ENCODE data around the gene RNASE11. TPM values are rescaled to one million over a fixed set of nuclear protein-coding genes. Genes with fewer than 3 reads are reported as not detected.

Gene RNASE11
- total and polyA plus RNA-seq, 9 of the 15 experiments (the other 6 are each of a cell fraction or from before 2014, with no cell fraction given) = 0.16 to 0.29 (median 0.22) TPM; not detected in 6

DNA sequence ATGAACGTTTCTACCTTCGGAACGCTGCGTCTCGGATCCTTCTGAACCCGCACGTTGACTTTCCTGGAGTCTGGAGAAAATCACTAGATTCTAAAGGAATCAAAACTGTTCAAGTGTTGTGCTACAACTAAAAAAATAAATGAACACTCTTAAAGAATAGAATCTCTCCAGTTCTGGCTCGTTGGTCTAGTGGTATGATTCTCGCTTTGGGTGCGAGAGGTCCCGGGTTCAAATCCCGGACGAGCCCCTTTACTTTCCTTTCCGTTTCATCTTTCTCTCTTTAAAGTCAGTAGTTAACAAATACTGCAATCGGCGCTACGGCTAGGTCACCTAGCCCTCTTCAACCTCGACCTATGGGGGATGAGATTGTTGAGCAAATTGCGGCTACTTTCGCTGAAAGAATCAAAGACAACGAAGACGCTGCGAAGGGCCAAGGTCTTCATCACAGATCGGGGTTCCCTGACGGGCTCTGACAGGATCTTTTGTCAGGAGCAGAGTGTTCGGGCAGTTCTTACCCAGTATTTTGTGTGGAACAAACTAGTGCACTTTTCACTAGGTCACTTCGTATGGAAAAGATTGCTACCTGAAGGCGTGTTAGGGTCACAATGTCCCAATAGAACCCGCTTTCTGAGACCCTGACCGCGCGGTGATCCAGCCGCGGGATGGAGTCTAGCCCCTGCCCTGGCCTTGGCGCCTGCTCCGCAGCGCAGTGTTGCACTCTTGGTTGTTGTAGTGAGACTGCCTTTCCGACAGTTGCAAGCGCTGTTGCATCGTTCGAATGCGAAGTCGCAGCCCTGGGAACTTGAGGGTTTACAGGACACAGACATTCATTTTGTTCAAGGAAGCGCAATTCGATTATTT lies 45.3 kb upstream of the RNASE11 start (continued):
- TF ChIP-seq STAT5B (CRISPR knock-in tag; IDR thresholded peaks at IDR 0.05) = no peak
- no peak for TF ChIP-seq MTF1 (CRISPR knock-in tag; IDR thresholded peaks at IDR 0.05; ENCODE audit: borderline replicate concordance)
- TF ChIP-seq, protein P1, sequence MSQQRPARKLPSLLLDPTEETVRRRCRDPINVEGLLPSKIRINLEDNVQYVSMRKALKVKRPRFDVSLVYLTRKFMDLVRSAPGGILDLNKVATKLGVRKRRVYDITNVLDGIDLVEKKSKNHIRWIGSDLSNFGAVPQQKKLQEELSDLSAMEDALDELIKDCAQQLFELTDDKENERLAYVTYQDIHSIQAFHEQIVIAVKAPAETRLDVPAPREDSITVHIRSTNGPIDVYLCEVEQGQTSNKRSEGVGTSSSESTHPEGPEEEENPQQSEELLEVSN (IDR thresholded peaks at IDR 0.05; ENCODE audit: borderline replicate concordance in 1 of 2, extremely low read depth in 1 of 2, insufficient read depth in 1 of 2, insufficient read length in 1 of 2, low read depth in 1 of 2, low read length in 1 of 2, poor library complexity in 1 of 2, severe bottlenecking in 1 of 2) = no peak
- TF ChIP-seq, protein P2, sequence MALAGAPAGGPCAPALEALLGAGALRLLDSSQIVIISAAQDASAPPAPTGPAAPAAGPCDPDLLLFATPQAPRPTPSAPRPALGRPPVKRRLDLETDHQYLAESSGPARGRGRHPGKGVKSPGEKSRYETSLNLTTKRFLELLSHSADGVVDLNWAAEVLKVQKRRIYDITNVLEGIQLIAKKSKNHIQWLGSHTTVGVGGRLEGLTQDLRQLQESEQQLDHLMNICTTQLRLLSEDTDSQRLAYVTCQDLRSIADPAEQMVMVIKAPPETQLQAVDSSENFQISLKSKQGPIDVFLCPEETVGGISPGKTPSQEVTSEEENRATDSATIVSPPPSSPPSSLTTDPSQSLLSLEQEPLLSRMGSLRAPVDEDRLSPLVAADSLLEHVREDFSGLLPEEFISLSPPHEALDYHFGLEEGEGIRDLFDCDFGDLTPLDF (CRISPR knock-in tag; IDR thresholded peaks at IDR 0.05) = no peak
- no peak for TF ChIP-seq RBM14 (IDR thresholded peaks at IDR 0.05; ENCODE audit: borderline replicate concordance, insufficient read depth, low read depth, low read length)
- TF ChIP-seq TFAM (CRISPR knock-in tag; conservative IDR thresholded peaks at IDR 0.05) = no peak
- no peak for TF ChIP-seq NR2C2 (CRISPR knock-in tag; IDR thresholded peaks at IDR 0.05)
- peak; percentile 43; the same call in 1 of the 2 replicates for TF ChIP-seq NR2C2 (tag; IDR thresholded peaks at IDR 0.05)
- TF ChIP-seq, protein P3, sequence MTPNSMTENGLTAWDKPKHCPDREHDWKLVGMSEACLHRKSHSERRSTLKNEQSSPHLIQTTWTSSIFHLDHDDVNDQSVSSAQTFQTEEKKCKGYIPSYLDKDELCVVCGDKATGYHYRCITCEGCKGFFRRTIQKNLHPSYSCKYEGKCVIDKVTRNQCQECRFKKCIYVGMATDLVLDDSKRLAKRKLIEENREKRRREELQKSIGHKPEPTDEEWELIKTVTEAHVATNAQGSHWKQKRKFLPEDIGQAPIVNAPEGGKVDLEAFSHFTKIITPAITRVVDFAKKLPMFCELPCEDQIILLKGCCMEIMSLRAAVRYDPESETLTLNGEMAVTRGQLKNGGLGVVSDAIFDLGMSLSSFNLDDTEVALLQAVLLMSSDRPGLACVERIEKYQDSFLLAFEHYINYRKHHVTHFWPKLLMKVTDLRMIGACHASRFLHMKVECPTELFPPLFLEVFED (CRISPR knock-in tag; conservative IDR thresholded peaks at IDR 0.05) = no peak
- TF ChIP-seq, protein P4, sequence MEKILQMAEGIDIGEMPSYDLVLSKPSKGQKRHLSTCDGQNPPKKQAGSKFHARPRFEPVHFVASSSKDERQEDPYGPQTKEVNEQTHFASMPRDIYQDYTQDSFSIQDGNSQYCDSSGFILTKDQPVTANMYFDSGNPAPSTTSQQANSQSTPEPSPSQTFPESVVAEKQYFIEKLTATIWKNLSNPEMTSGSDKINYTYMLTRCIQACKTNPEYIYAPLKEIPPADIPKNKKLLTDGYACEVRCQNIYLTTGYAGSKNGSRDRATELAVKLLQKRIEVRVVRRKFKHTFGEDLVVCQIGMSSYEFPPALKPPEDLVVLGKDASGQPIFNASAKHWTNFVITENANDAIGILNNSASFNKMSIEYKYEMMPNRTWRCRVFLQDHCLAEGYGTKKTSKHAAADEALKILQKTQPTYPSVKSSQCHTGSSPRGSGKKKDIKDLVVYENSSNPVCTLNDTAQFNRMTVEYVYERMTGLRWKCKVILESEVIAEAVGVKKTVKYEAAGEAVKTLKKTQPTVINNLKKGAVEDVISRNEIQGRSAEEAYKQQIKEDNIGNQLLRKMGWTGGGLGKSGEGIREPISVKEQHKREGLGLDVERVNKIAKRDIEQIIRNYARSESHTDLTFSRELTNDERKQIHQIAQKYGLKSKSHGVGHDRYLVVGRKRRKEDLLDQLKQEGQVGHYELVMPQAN (IDR thresholded peaks at IDR 0.05; ENCODE audit: borderline replicate concordance) = no peak
- peak; percentile 62; the same call in 1 of the 2 replicates for TF ChIP-seq ESRRA (IDR thresholded peaks at IDR 0.05; ENCODE audit: borderline replicate concordance, low read depth)
- TF ChIP-seq CBX1 (IDR thresholded peaks at IDR 0.05; ENCODE audit: low read depth) = no peak
- TF ChIP-seq MCM3 (IDR thresholded peaks at IDR 0.05) = no peak
- TF ChIP-seq BDP1 (IDR thresholded peaks at IDR 0.05; ENCODE audit: insufficient read depth, insufficient read length) = peak; percentile 42
- no peak for TF ChIP-seq ZNF324 (CRISPR knock-in tag; IDR thresholded peaks at IDR 0.05)
- TF ChIP-seq POLR2H (tag; IDR thresholded peaks at IDR 0.05; ENCODE audit: low read depth) = peak; percentile 99
- TF ChIP-seq CREM (IDR thresholded peaks at IDR 0.05; ENCODE audit: low read depth) = no peak
- TF ChIP-seq KAT7 (CRISPR knock-in tag; IDR thresholded peaks at IDR 0.05; ENCODE audit: borderline replicate concordance) = no peak
- no peak for TF ChIP-seq NFATC3 (IDR thresholded peaks at IDR 0.05)
- peak; percentile 38; the same call in 1 of the 2 replicates for TF ChIP-seq EHMT2 (IDR thresholded peaks at IDR 0.05)
- TF ChIP-seq, protein P5, sequence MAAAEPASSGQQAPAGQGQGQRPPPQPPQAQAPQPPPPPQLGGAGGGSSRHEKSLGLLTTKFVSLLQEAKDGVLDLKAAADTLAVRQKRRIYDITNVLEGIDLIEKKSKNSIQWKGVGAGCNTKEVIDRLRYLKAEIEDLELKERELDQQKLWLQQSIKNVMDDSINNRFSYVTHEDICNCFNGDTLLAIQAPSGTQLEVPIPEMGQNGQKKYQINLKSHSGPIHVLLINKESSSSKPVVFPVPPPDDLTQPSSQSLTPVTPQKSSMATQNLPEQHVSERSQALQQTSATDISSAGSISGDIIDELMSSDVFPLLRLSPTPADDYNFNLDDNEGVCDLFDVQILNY (CRISPR knock-in tag; IDR thresholded peaks at IDR 0.05) = no peak
- no peak for TF ChIP-seq TAF7 (tag; IDR thresholded peaks at IDR 0.05)

Measured in K562 (cell line).